ENCODE data around the gene FEZ2. TPM values are rescaled to one million over a fixed set of nuclear protein-coding genes. Genes with fewer than 3 reads are reported as not detected.

Gene FEZ2
- total and polyA plus RNA-seq, 2 of the 13 experiments (the other 11 are each of a cell fraction or from before 2014, with no cell fraction given), result 42.5 to 59.1 TPM

GRCh38 chr2:36535099-36535498 is 62.9 kb downstream of the FEZ2 start:
- Histone ChIP-seq H3K4me3 (replicated peaks in 1 of 3; ENCODE audit: insufficient read depth in 1 of 3, low read depth in 2 of 3, low read length in 3 of 3) (no peak overlapping the region), H3K36me3 (replicated peaks in 1 of 2; ENCODE audit: control insufficient read depth in 1 of 2, insufficient read depth in 2 of 2, low read length in 2 of 2) (peaks cover 28 to 56% of the 10 kb centered on the region in 2 experiments), H3K9ac (ENCODE audit: insufficient read depth, low read depth, low read length) (no peak overlapping the region), H3K9me3 (ENCODE audit: low read length) (no peaks in the 10 kb centered on the region), H3K4me1 (ENCODE audit: insufficient read depth, low read length) (no peaks in the 10 kb centered on the region), H3K27me3 (ENCODE audit: control insufficient read depth in 1 of 2, insufficient read depth in 2 of 2, low read length in 2 of 2) (no peaks in the 10 kb centered on the region), H3K27ac (ENCODE audit: extremely low read length, insufficient read depth, low read length) (no peak overlapping the region), H2AFZ (ENCODE audit: low read length) (no peak overlapping the region), H4K20me1 (ENCODE audit: insufficient read depth, low read length) (no peaks in the 10 kb centered on the region), H3K4me2 (ENCODE audit: low read depth, low read length) (no peak overlapping the region), H3K79me2 (ENCODE audit: insufficient read depth, low read length) (no peaks in the 10 kb centered on the region)
- TF ChIP-seq SRSF9 (IDR thresholded peaks at IDR 0.05; ENCODE audit: borderline replicate concordance, insufficient read depth, low read depth, low read length, poor library complexity, severe bottlenecking), result no peak
- TF ChIP-seq HNRNPK (IDR thresholded peaks at IDR 0.05; ENCODE audit: low read depth, low read length, poor library complexity, severe bottlenecking), result peak; percentile 93
- TF ChIP-seq PCBP2 (optimal IDR thresholded peaks at IDR 0.05; ENCODE audit: low read depth, low read length, poor library complexity, severe bottlenecking), result peak; percentile 98
- TF ChIP-seq RFX5 (IDR thresholded peaks at IDR 0.05; ENCODE audit: low read depth, low read length), result no peak
- intact Hi-C loops (cut with micrococcal nuclease; ENCODE audit: unreplicated experiment), result no loop called here
- BruUV-seq (replicated peaks), result no TSS peak
- ATAC-seq (no peak), DNase-seq (ENCODE audit: low spot score) (no peak), FAIRE-seq (no peak)
- ChIA-PET CTCF (ENCODE audit: low intra/inter-chr PET ratio, low total read pairs) (no interaction called here), POLR2A (no interaction called here)
- 96% methylated on average over 2 of the region's 2 CpGs for WGBS (ENCODE audit: low lambda C conversion rate)
- in situ Hi-C loops (cut with HindIII; ENCODE audit: extremely low pct_ligation_motif_present, low pct_unique_long_range_greater_than_20kb), result no loop called here

GRCh38 chr2:36534275-36534799 is 63.6 kb downstream of the FEZ2 start:
- in situ Hi-C loops (cut with HindIII; ENCODE audit: extremely low pct_ligation_motif_present, low pct_unique_long_range_greater_than_20kb), result no loop called here
- Histone ChIP-seq H3K4me3 (replicated peaks in 1 of 3; ENCODE audit: insufficient read depth in 1 of 3, low read depth in 2 of 3, low read length in 3 of 3) (no peak overlapping the region), H3K9ac (ENCODE audit: insufficient read depth, low read depth, low read length) (no peak overlapping the region), H3K79me2 (ENCODE audit: insufficient read depth, low read length) (no peaks in the 10 kb centered on the region), H3K4me2 (ENCODE audit: low read depth, low read length) (no peak overlapping the region), H2AFZ (ENCODE audit: low read length) (no peak overlapping the region), H3K9me3 (ENCODE audit: low read length) (no peaks in the 10 kb centered on the region), H3K27ac (ENCODE audit: extremely low read length, insufficient read depth, low read length) (no peak overlapping the region), H3K4me1 (ENCODE audit: insufficient read depth, low read length) (no peaks in the 10 kb centered on the region), H3K27me3 (ENCODE audit: control insufficient read depth in 1 of 2, insufficient read depth in 2 of 2, low read length in 2 of 2) (no peaks in the 10 kb centered on the region), H3K36me3 (replicated peaks in 1 of 2; ENCODE audit: control insufficient read depth in 1 of 2, insufficient read depth in 2 of 2, low read length in 2 of 2) (peaks cover 28 to 52% of the 10 kb centered on the region in 2 experiments), H4K20me1 (ENCODE audit: insufficient read depth, low read length) (no peaks in the 10 kb centered on the region)
- DNase-seq (ENCODE audit: low spot score) (no peak), ATAC-seq (no peak), FAIRE-seq (no peak)
- ChIA-PET CTCF (ENCODE audit: low intra/inter-chr PET ratio, low total read pairs) (no interaction called here), POLR2A (no interaction called here)
- no TSS peak for BruUV-seq (replicated peaks)
- intact Hi-C loops (cut with micrococcal nuclease; ENCODE audit: unreplicated experiment), result no loop called here
- TF ChIP-seq JUND (CRISPR knock-in tag; IDR thresholded peaks at IDR 0.05) (no peak), ZNF761 (CRISPR knock-in tag; conservative IDR thresholded peaks at IDR 0.05) (no peak), SP2 (CRISPR knock-in tag; IDR thresholded peaks at IDR 0.05) (no peak), RBM22 (optimal IDR thresholded peaks at IDR 0.05; ENCODE audit: low read length) (peak; percentile 92), FOXA1 (IDR thresholded peaks at IDR 0.05) (0 out of 2 replicates have a peak, but pooled peaks have one; percentile 2), FOXA1 (CRISPR knock-in tag; IDR thresholded peaks at IDR 0.05) (no peak), ZNF710 (CRISPR knock-in tag; IDR thresholded peaks at IDR 0.05; ENCODE audit: borderline replicate concordance) (peak; percentile 65; the same call in 1 of the 2 replicates), MED8 (CRISPR knock-in tag; IDR thresholded peaks at IDR 0.05; ENCODE audit: insufficient replicate concordance) (no peak)
